ENCODE results near the gene FSD2.

DNA sequence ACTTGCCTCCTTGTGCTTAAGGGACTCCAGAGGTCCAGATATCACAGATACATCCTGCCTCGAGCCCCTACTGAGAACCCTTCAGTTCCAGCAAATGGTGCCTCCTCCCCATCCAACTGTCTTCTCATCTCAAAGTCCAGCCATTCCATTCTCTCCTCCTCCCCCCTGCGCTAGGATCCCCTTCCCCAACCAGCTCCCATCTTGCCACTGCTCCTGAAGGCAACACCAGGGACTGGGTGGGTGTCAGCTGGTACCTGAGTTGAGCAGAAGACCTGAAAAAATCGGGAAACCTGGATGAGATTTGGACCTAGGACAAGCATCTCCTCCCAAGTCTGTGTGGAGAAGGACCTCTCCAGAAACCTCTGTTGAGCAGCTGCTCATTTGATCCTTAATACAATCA is 93.8 kb downstream of the FSD2 start:
- TF ChIP-seq, protein P1, sequence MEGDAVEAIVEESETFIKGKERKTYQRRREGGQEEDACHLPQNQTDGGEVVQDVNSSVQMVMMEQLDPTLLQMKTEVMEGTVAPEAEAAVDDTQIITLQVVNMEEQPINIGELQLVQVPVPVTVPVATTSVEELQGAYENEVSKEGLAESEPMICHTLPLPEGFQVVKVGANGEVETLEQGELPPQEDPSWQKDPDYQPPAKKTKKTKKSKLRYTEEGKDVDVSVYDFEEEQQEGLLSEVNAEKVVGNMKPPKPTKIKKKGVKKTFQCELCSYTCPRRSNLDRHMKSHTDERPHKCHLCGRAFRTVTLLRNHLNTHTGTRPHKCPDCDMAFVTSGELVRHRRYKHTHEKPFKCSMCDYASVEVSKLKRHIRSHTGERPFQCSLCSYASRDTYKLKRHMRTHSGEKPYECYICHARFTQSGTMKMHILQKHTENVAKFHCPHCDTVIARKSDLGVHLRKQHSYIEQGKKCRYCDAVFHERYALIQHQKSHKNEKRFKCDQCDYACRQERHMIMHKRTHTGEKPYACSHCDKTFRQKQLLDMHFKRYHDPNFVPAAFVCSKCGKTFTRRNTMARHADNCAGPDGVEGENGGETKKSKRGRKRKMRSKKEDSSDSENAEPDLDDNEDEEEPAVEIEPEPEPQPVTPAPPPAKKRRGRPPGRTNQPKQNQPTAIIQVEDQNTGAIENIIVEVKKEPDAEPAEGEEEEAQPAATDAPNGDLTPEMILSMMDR (IDR thresholded peaks at IDR 0.05; ENCODE audit: low read length), result no peak
- TF ChIP-seq EZH2 (IDR thresholded peaks at IDR 0.05; ENCODE audit: borderline replicate concordance, low read length), result no peak
